ENCODE measurements around the gene OXNAD1.
"Not testable (repeated sequence)": the region's sequence is repeated elsewhere in the genome, so short reads cannot be mapped to it uniquely, and the experiment has no call there.

OXNAD1 gene

DNA sequence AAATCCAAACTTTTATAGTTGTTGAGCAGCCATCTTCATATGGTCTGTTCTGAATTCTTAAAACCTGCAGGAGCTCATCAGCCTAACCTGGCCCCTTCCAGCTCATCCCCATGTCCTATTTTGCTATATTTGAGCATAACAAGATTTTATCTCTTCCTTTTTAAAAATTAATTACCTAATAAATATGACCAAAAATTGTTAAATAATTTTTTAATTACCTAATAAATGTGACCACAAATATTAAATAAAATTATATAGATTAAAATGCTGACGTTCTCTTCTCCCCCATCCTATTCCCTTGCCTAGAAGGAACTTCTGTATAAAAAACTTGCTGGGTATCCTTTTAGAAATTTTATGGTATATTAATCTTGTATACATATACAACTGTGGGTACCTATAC is 43.7 kb downstream of the OXNAD1 start:
- FAIRE-seq: no peak
- TF ChIP-seq, protein P1, sequence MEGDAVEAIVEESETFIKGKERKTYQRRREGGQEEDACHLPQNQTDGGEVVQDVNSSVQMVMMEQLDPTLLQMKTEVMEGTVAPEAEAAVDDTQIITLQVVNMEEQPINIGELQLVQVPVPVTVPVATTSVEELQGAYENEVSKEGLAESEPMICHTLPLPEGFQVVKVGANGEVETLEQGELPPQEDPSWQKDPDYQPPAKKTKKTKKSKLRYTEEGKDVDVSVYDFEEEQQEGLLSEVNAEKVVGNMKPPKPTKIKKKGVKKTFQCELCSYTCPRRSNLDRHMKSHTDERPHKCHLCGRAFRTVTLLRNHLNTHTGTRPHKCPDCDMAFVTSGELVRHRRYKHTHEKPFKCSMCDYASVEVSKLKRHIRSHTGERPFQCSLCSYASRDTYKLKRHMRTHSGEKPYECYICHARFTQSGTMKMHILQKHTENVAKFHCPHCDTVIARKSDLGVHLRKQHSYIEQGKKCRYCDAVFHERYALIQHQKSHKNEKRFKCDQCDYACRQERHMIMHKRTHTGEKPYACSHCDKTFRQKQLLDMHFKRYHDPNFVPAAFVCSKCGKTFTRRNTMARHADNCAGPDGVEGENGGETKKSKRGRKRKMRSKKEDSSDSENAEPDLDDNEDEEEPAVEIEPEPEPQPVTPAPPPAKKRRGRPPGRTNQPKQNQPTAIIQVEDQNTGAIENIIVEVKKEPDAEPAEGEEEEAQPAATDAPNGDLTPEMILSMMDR (IDR thresholded peaks at IDR 0.05; ENCODE audit: insufficient read depth, missing control alignments): no peak
- DNase-seq (ENCODE audit: insufficient read length, low spot score): no peak

GRCh38 chr3:16309558-16309957 is 44.5 kb downstream of the OXNAD1 start:
- FAIRE-seq: no peak
- DNase-seq (ENCODE audit: insufficient read length, low spot score): no peak
- TF ChIP-seq, protein P1 (IDR thresholded peaks at IDR 0.05; ENCODE audit: insufficient read depth, missing control alignments): no peak

DNA sequence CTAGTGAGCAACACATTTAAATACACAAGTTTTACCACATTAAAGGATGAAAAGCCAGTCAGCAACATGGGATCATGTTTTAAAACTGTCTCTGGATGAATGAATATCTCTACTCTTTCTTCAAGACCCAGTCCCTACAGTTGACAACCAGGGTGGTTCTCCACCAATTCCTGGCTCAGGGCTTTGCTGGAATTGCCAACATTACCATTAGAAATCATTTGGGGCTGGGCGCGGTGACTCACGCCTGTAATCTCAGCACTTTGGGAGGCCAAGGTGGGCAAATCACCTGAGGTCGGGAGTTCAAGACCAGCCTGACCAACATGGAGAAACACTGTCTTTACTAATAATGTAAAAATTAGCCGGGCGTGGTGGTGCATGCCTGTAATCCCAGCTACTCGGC is 45.5 kb downstream of the OXNAD1 start:
- not testable (repeated sequence) for DNase-seq (ENCODE audit: insufficient read length, low spot score); FAIRE-seq

DNA sequence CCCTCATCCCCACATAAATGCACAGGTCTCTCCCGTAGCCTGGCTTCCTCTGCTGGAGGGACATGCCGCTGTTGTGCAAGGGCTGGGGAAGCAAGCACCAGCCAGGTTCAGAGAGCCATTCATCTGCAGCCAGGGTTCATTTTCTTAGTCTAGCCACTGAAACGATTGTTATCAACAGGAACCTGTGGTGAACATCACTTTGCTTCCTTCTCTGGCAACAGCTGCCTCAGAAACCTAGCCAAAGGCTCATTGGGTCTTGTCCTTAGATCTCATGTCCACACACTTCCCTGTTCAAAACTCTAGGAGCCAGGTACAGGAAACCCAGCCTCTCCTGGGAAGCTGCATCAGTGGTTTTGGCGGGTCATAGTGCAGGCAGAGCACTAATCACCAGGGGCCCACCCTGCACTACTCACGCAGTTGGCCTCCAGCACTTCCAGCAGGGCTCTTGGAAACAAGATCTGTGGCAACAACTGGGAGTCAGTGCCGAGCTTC is 47.0 kb downstream of the OXNAD1 start:
- FAIRE-seq: no peak
- TF ChIP-seq, protein P1 (IDR thresholded peaks at IDR 0.05; ENCODE audit: insufficient read depth, missing control alignments): no peak
- DNase-seq (ENCODE audit: insufficient read length, low spot score): no peak

DNA sequence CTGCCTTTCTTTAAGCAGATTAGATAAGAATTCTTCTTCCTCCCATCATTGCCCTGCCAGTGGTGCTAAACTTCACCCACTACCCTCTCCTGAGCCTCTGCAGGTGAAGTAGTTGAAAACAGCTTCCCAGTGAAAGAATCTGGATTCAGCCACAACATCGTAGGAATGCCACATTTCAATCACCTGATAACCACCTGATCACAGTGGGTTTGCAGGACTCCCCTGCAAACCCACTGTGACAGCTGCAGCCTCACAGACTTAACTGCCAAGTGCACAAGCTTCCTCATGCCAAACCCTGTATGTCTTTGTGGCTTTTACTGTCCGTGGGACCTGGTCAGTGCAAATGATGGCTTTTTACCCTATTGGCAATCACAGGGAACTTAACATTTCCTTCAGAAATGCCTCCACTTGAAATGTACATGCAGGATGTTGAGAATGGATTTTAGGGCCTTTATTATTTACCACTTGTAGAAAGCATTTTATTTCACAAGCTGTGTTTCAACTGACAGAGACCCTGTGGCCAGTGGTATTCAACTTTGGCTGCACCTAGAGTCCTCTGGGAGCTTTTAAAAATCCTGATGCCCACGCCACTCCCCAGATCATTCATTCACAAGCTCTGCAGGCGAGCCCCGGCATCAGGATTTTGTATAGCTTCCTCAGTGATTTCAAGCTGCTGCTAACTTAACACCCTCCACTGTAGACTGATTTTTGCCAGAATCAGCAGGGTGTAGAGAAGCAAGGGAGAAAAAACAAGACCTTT is 49.1 kb downstream of the OXNAD1 start:
- FAIRE-seq (no peak), DNase-seq (ENCODE audit: insufficient read length, low spot score) (no peak)
- TF ChIP-seq, protein P1 (IDR thresholded peaks at IDR 0.05; ENCODE audit: insufficient read depth, missing control alignments): no peak

GRCh38 chr3:16315623-16316022 is 50.6 kb downstream of the OXNAD1 start:
- FAIRE-seq (no peak), DNase-seq (ENCODE audit: insufficient read length, low spot score) (no peak)
- TF ChIP-seq, protein P1 (IDR thresholded peaks at IDR 0.05; ENCODE audit: insufficient read depth, missing control alignments): no peak

DNA sequence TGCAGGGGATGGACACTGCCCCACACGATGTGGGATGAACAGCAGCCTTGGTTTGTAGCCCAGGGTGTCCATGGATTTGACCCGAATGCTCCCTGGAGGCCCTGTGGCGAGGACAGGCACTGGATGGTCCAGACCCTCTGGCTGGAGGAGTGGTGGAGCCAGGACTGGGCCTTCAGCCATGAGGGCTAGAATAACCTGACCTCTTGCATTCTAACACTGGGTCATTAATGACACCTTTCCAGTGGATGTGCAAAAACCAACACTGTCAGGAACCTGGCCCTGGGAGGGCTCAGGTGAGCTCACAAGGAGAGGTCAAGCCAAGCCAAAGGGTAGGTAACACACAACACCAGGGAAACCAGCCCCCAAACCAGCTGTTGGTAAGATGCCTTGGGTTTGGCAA is 51.4 kb downstream of the OXNAD1 start:
- DNase-seq (ENCODE audit: insufficient read length, low spot score): no peak
- TF ChIP-seq, protein P1 (IDR thresholded peaks at IDR 0.05; ENCODE audit: insufficient read depth, missing control alignments): no peak
- FAIRE-seq: no peak
